Activated CD8-positive, alpha-beta memory T cell treated with anti-CD3 and anti-CD28 coated beads, Interleukin-2, amount 50 U/mL, for 1 hour (primary cell): ENCODE measurements around the gene ZNF410.
A peak's percentile ranks its signal among the peaks of the same experiment; 100 is the strongest.
"Not testable (repeated sequence)": the region's sequence is repeated elsewhere in the genome, so short reads cannot be mapped to it uniquely, and the experiment has no call there.

Source experiments
- DNase-seq: peaks from one replicate; pipeline ENCODE4 v3.0.0-alpha.2; 2020; ENCODE audit errors: extremely low read depth

The ZNF410 gene

GRCh38 chr14:73886449-73887317 lies at the start of gene ZNF410:
ZNF410 (plus strand) TSS chr14:73886859; CDS start chr14:73892176, 5,317 bp downstream.
- peak; percentile 77 for DNase-seq

GRCh38 chr14:73838293-73839034 lies 48.2 kb upstream of the ZNF410 start:
- DNase-seq = not testable (repeated sequence)

GRCh38 chr14:73842201-73842600 lies 44.5 kb upstream of the ZNF410 start:
- no peak for DNase-seq

GRCh38 chr14:73842851-73843250 lies 43.8 kb upstream of the ZNF410 start:
- no peak for DNase-seq

- no peak for DNase-seq
Measured at GRCh38 chr14:73843296-73843695, 43.4 kb upstream of the ZNF410 start.

- DNase-seq = no peak
Measured at GRCh38 chr14:73846947-73847346, 39.7 kb upstream of the ZNF410 start.

- no peak for DNase-seq
Measured at GRCh38 chr14:73851000-73851399, 35.7 kb upstream of the ZNF410 start.

- peak; percentile 91 for DNase-seq
Measured at GRCh38 chr14:73851567-73852382, 34.9 kb upstream of the ZNF410 start, which contains the start of gene PTGR2. PTGR2 (plus strand) TSS chr14:73851831; CDS start chr14:73858863, 7,032 bp downstream.

GRCh38 chr14:73859145-73859544 lies 27.5 kb upstream of the ZNF410 start:
- no peak for DNase-seq

GRCh38 chr14:73861073-73861472 lies 25.6 kb upstream of the ZNF410 start:
- no peak for DNase-seq

- DNase-seq = no peak
Measured at GRCh38 chr14:73862480-73862879, 24.2 kb upstream of the ZNF410 start.

- no peak for DNase-seq
Measured at GRCh38 chr14:73863209-73863608, 23.4 kb upstream of the ZNF410 start.

- no peak for DNase-seq
Measured at GRCh38 chr14:73865534-73866113, 21.0 kb upstream of the ZNF410 start.

- DNase-seq = not testable (repeated sequence)
Measured at GRCh38 chr14:73869754-73870153, 16.9 kb upstream of the ZNF410 start.

- no peak for DNase-seq
Measured at GRCh38 chr14:73870525-73871235, 16.0 kb upstream of the ZNF410 start.

- no peak for DNase-seq
Measured at GRCh38 chr14:73873660-73874059, 13.0 kb upstream of the ZNF410 start.

GRCh38 chr14:73877790-73878189 lies 8.9 kb upstream of the ZNF410 start:
- no peak for DNase-seq

- no peak for DNase-seq
Measured at GRCh38 chr14:73878436-73878835, 8.2 kb upstream of the ZNF410 start.

GRCh38 chr14:73879027-73879426 lies 7.6 kb upstream of the ZNF410 start:
- DNase-seq = no peak

GRCh38 chr14:73884438-73885190 lies 2.0 kb upstream of the ZNF410 start:
- DNase-seq = no peak
